SK-N-MC (cell line): ENCODE measurements around the gene FILIP1.

ENCODE experiments used
- EZH2 ChIP-seq: fragments of 200-600 bp; sonication (generic); IDR thresholded peaks from one replicate; pipeline ENCODE4 v1.6.1; 2017; ENCODE audit warnings: antibody characterized with exemption
- FOXP2 ChIP-seq: optimal IDR thresholded peaks from 2 replicates; pipeline ENCODE3; 2011; ENCODE audit warnings: mild to moderate bottlenecking, moderate library complexity; ENCODE audit not compliant: insufficient read depth; ENCODE audit errors: extremely low read length, control extremely low read depth
- POLR2AphosphoS5 ChIP-seq: IDR thresholded peaks from 2 replicates; pipeline ENCODE4 v1.6.1; 2012; ENCODE audit warnings: mild to moderate bottlenecking, low read depth, low read length, borderline replicate concordance

DNA sequence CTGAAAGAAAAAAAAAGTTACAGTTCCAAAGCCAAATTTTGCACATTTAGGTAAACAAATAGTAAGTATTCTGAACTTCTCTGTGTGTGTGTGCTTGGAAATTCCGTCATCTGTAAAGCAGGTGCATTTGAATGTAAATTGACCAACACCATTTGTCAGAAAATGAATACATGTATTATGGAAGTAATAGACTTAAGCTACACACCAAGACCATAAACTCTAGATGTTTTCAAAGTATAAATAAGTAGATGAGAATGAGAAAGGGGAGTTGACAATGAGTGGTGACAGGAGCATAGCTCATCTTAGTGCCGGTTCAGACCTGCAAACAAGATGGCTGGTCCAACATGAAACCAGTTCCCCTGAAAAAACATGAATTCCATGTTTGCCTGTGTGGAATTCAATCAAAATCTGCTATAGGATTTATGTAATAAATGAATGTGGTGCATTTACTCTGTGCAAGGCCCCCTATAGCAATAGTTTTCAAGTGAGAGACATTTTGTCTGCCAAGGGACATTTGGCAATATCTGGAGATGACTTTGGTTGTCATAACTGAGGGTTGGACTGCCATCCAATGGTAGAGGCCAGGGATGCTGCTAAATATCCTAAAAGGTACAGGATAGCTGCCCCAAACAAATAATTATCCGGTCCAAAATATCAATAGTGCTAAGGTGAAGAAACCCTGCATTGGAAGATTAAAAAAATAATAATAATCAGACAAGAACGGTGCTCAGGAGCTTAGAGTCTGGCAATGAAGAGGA, 11.0 kb upstream of the FILIP1 start:
- no peak for TF ChIP-seq EZH2
- no peak for TF ChIP-seq POLR2AphosphoS5
- TF ChIP-seq FOXP2: no peak
